ENCODE results near the gene HMCN2.

The HMCN2 gene

GRCh38 chr9:130310456-130310855 lies 44.9 kb downstream of the HMCN2 start:
- TF ChIP-seq TCF12 (IDR thresholded peaks at IDR 0.05; ENCODE audit: low read depth) (no peak), FOXM1 (IDR thresholded peaks at IDR 0.05; ENCODE audit: borderline replicate concordance, low read depth) (no peak)

GRCh38 chr9:130311003-130311402 lies 45.4 kb downstream of the HMCN2 start:
- TF ChIP-seq EGR1 (IDR thresholded peaks at IDR 0.05) (no peak), MAX (IDR thresholded peaks at IDR 0.05) (no peak), CEBPB (IDR thresholded peaks at IDR 0.05) (no peak), USF1 (IDR thresholded peaks at IDR 0.05) (no peak), EP300 (IDR thresholded peaks at IDR 0.05; ENCODE audit: borderline replicate concordance) (no peak), FOXM1 (IDR thresholded peaks at IDR 0.05; ENCODE audit: borderline replicate concordance, low read depth) (no peak), ZBTB7A (IDR thresholded peaks at IDR 0.05; ENCODE audit: low read depth) (no peak), TAF1 (IDR thresholded peaks at IDR 0.05; ENCODE audit: low read depth) (no peak), NFIC (IDR thresholded peaks at IDR 0.05) (no peak), TEAD4 (IDR thresholded peaks at IDR 0.05) (no peak), RAD21 (IDR thresholded peaks at IDR 0.05; ENCODE audit: low read depth) (no peak), CREB1 (IDR thresholded peaks at IDR 0.05; ENCODE audit: low read depth) (no peak), REST (IDR thresholded peaks at IDR 0.05; ENCODE audit: low read depth) (no peak)

- TF ChIP-seq USF1 (IDR thresholded peaks at IDR 0.05) (no peak), CREB1 (IDR thresholded peaks at IDR 0.05; ENCODE audit: low read depth) (no peak), MAX (IDR thresholded peaks at IDR 0.05) (no peak), EP300 (IDR thresholded peaks at IDR 0.05; ENCODE audit: borderline replicate concordance) (no peak), REST (IDR thresholded peaks at IDR 0.05; ENCODE audit: low read depth) (no peak), CEBPB (IDR thresholded peaks at IDR 0.05) (no peak), TAF1 (IDR thresholded peaks at IDR 0.05; ENCODE audit: low read depth) (no peak), TEAD4 (IDR thresholded peaks at IDR 0.05) (no peak), EGR1 (IDR thresholded peaks at IDR 0.05) (no peak), NFIC (IDR thresholded peaks at IDR 0.05) (no peak), ZBTB7A (IDR thresholded peaks at IDR 0.05; ENCODE audit: low read depth) (no peak), YY1 (IDR thresholded peaks at IDR 0.05; ENCODE audit: low read depth) (no peak), TCF12 (IDR thresholded peaks at IDR 0.05; ENCODE audit: low read depth) (no peak), RAD21 (IDR thresholded peaks at IDR 0.05; ENCODE audit: low read depth) (no peak), FOXM1 (IDR thresholded peaks at IDR 0.05; ENCODE audit: borderline replicate concordance, low read depth) (no peak)
Observed at GRCh38 chr9:130311408-130312140, 46.0 kb downstream of the HMCN2 start.

- TF ChIP-seq REST (IDR thresholded peaks at IDR 0.05; ENCODE audit: low read depth) = no peak
- no peak for TF ChIP-seq NFIC (IDR thresholded peaks at IDR 0.05)
- no peak for TF ChIP-seq CREB1 (IDR thresholded peaks at IDR 0.05; ENCODE audit: low read depth)
- no peak for TF ChIP-seq TCF12 (IDR thresholded peaks at IDR 0.05; ENCODE audit: low read depth)
- no peak for TF ChIP-seq TAF1 (IDR thresholded peaks at IDR 0.05; ENCODE audit: low read depth)
- TF ChIP-seq TEAD4 (IDR thresholded peaks at IDR 0.05) = no peak
- TF ChIP-seq EP300 (IDR thresholded peaks at IDR 0.05; ENCODE audit: borderline replicate concordance) = no peak
- TF ChIP-seq EGR1 (IDR thresholded peaks at IDR 0.05) = no peak
- no peak for TF ChIP-seq CEBPB (IDR thresholded peaks at IDR 0.05)
- TF ChIP-seq YY1 (IDR thresholded peaks at IDR 0.05; ENCODE audit: low read depth) = no peak
- TF ChIP-seq FOXM1 (IDR thresholded peaks at IDR 0.05; ENCODE audit: borderline replicate concordance, low read depth) = no peak
- TF ChIP-seq RAD21 (IDR thresholded peaks at IDR 0.05; ENCODE audit: low read depth) = no peak
- TF ChIP-seq ZBTB7A (IDR thresholded peaks at IDR 0.05; ENCODE audit: low read depth) = no peak
- no peak for TF ChIP-seq USF1 (IDR thresholded peaks at IDR 0.05)
- TF ChIP-seq MAX (IDR thresholded peaks at IDR 0.05) = no peak
Observed at GRCh38 chr9:130313103-130313858, 47.7 kb downstream of the HMCN2 start.
